H1 (cell line): ENCODE measurements around the gene NSUN2. TPM values are rescaled to one million over a fixed set of nuclear protein-coding genes. Genes with fewer than 3 reads are reported as not detected.

ENCODE experiments used
- CTCF ChIA-PET: fragments of 300-600 bp; sonication (Branson Sonifier 250); formaldehyde crosslinking; loops from one replicate; lab custom pipeline; 2021; ENCODE audit not compliant: partially characterized antibody; lab: Charles Lee
- POLR2A ChIA-PET: fragments of 300-600 bp; sonication (Branson Sonifier 250); formaldehyde crosslinking; loops from one replicate; lab custom pipeline; 2021; ENCODE audit warnings: inconsistent platforms; ENCODE audit not compliant: partially characterized antibody; lab: Charles Lee
- DNase-seq, 2 experiments: peaks; one replicate each; pipeline versions ENCODE4 v3.0.0 to v3.0.0-alpha.2; 2010 to 2022; ENCODE audit warnings: low spot score in 2 of 2, low read depth in 1 of 2, mixed read lengths in 1 of 2
- FAIRE-seq: peaks from 2 replicates; lab custom pipeline; 2011; peaks lifted over from hg19 to GRCh38; lab: Jason Lieb, UNC
- H2AFZ ChIP-seq: 2 replicates; pipeline ENCODE4 v1.8.1; 2012; ENCODE audit warnings: low read length, inconsistent platforms
- H2AK5ac ChIP-seq: 2 replicates; pipeline ENCODE4 v1.6.1; 2013; ENCODE audit warnings: low read depth, low read length
- H2BK120ac ChIP-seq: replicated peaks from 2 replicates; pipeline ENCODE3; 2013; ENCODE audit warnings: low read depth, low read length, inconsistent platforms
- H2BK12ac ChIP-seq: 2 replicates; pipeline ENCODE4 v1.6.1; 2013; ENCODE audit warnings: low read depth, low read length
- H2BK15ac ChIP-seq: 2 replicates; pipeline ENCODE4 v1.6.1; 2013; ENCODE audit warnings: low read length
- H2BK20ac ChIP-seq: 2 replicates; pipeline ENCODE4 v1.6.1; 2013; ENCODE audit warnings: low read length
- H2BK5ac ChIP-seq: 2 replicates; pipeline ENCODE4 v1.6.1; 2013; ENCODE audit warnings: low read depth, low read length
- H3K14ac ChIP-seq: 2 replicates; pipeline ENCODE4 v1.6.1; 2013; ENCODE audit warnings: inconsistent platforms; ENCODE audit not compliant: insufficient read length
- H3K18ac ChIP-seq: 2 replicates; pipeline ENCODE4 v1.6.1; 2013; ENCODE audit warnings: low read length; ENCODE audit errors: extremely low read depth
- H3K23ac ChIP-seq: 2 replicates; pipeline ENCODE4 v1.6.1; 2013; ENCODE audit warnings: inconsistent platforms; ENCODE audit not compliant: insufficient read length
- H3K23me2 ChIP-seq: 2 replicates; pipeline ENCODE4 v1.6.1; 2013; ENCODE audit warnings: low read depth, low read length
- H3K27ac ChIP-seq: 2 replicates; pipeline ENCODE4 v1.6.1; 2011; ENCODE audit warnings: low read depth, low read length, inconsistent platforms
- H3K27me3 ChIP-seq, 4 experiments: replicated peaks in 1 of 4; 1 replicate in 1 of 4; 2 replicates in 3 of 4; pipeline versions ENCODE4 v1.6.1 to v1.8.1; 2011 to 2013; ENCODE audit warnings: low read length in 3 of 4, mild to moderate bottlenecking in 3 of 4, inconsistent platforms in 2 of 4, mixed read lengths in 2 of 4, moderate library complexity in 1 of 4; ENCODE audit not compliant: control insufficient read depth in 3 of 4, insufficient read depth in 3 of 4; ENCODE audit errors: extremely low read depth in 1 of 4
- H3K36me3 ChIP-seq, 4 experiments: 2 replicates each; pipeline versions ENCODE4 v1.6.1 to v1.8.1; 2011 to 2013; ENCODE audit warnings: mild to moderate bottlenecking in 4 of 4, low read length in 3 of 4, moderate library complexity in 2 of 4, control low read depth in 1 of 4, inconsistent platforms in 1 of 4; ENCODE audit not compliant: insufficient read depth in 4 of 4, control insufficient read depth in 2 of 4
- H3K4ac ChIP-seq: replicated peaks from 2 replicates; pipeline ENCODE3; 2013; ENCODE audit warnings: low read length, low read depth, mixed read lengths, inconsistent platforms; ENCODE audit not compliant: insufficient read length
- H3K4me1 ChIP-seq, 4 experiments: replicated peaks in 1 of 4; 1 replicate in 1 of 4; 2 replicates in 3 of 4; pipeline versions ENCODE4 v1.6.1 to v1.8.1; 2011 to 2013; ENCODE audit warnings: low read length in 3 of 4, inconsistent platforms in 2 of 4, mixed read lengths in 1 of 4; ENCODE audit not compliant: insufficient read depth in 4 of 4, control insufficient read depth in 3 of 4
- H3K4me2 ChIP-seq, 2 experiments: 2 replicates each; pipeline versions ENCODE4 v1.6.1 to v1.8.1; 2011 to 2013; ENCODE audit warnings: low read depth in 2 of 2, low read length in 2 of 2, control low read depth in 1 of 2, inconsistent platforms in 1 of 2, mild to moderate bottlenecking in 1 of 2; ENCODE audit not compliant: insufficient read depth in 1 of 2
- H3K4me3 ChIP-seq, 4 experiments: fragments of 200-600, 300-600 bp in 1 of 4; sonication (generic), shearing (Covaris generic), sonication (Bioruptor Twin) in 1 of 4; 2 replicates each; pipeline versions ENCODE4 v1.5.1 to v1.8.1; 2011 to 2016; ENCODE audit warnings: low read length in 4 of 4, low read depth in 3 of 4, control low read depth in 2 of 4, inconsistent platforms in 2 of 4, mild to moderate bottlenecking in 2 of 4, mixed read lengths in 1 of 4, moderate library complexity in 1 of 4; ENCODE audit not compliant: insufficient read depth in 2 of 4; ENCODE audit errors: extremely low read depth in 1 of 4
- H3K56ac ChIP-seq: replicated peaks from 2 replicates; pipeline ENCODE3; 2013; ENCODE audit warnings: low read depth, mild to moderate bottlenecking, mixed read lengths, low read length, inconsistent platforms; ENCODE audit not compliant: insufficient read length
- H3K79me1 ChIP-seq: 2 replicates; pipeline ENCODE4 v1.6.1; 2013; ENCODE audit warnings: low read depth, low read length, control low read depth
- H3K79me2 ChIP-seq, 2 experiments: 2 replicates each; pipeline versions ENCODE4 v1.6.1 to v1.8.1; 2012 to 2013; ENCODE audit warnings: low read length in 2 of 2, mild to moderate bottlenecking in 2 of 2, inconsistent platforms in 1 of 2; ENCODE audit not compliant: insufficient read depth in 2 of 2, control insufficient read depth in 1 of 2
- H3K9ac ChIP-seq, 4 experiments: replicated peaks in 1 of 4; 1 replicate in 1 of 4; 2 replicates in 3 of 4; pipeline versions ENCODE4 v1.6.1 to v1.8.1; 2011 to 2013; ENCODE audit warnings: low read depth in 3 of 4, low read length in 3 of 4, control low read depth in 2 of 4, mild to moderate bottlenecking in 2 of 4, moderate library complexity in 2 of 4, inconsistent platforms in 1 of 4; ENCODE audit errors: extremely low read depth in 1 of 4
- H3K9me3 ChIP-seq, 2 experiments: 2 replicates each; pipeline versions ENCODE4 v1.6.1 to v1.8.1; 2012 to 2013; ENCODE audit warnings: mild to moderate bottlenecking in 2 of 2, moderate library complexity in 2 of 2, control low read depth in 1 of 2, inconsistent platforms in 1 of 2, low read depth in 1 of 2, low read length in 1 of 2, mixed read lengths in 1 of 2; ENCODE audit not compliant: insufficient read depth in 2 of 2
- H4K20me1 ChIP-seq, 2 experiments: replicated peaks in 1 of 2; 2 replicates each; pipeline versions ENCODE3 to v1.8.1; 2011 to 2013; ENCODE audit warnings: inconsistent platforms in 2 of 2, low read length in 2 of 2, mild to moderate bottlenecking in 1 of 2; ENCODE audit not compliant: insufficient read depth in 2 of 2, control insufficient read depth in 1 of 2
- H4K5ac ChIP-seq: 2 replicates; pipeline ENCODE4 v1.6.1; 2013; ENCODE audit warnings: low read length, low read depth, mixed read lengths, inconsistent platforms; ENCODE audit not compliant: insufficient read length
- H4K8ac ChIP-seq: 2 replicates; pipeline ENCODE4 v1.8.0; 2013; ENCODE audit warnings: mild to moderate bottlenecking, moderate library complexity, low read length, inconsistent platforms; ENCODE audit not compliant: insufficient read depth; ENCODE audit errors: extremely low read depth
- H4K91ac ChIP-seq: replicated peaks from 2 replicates; pipeline ENCODE3; 2013; ENCODE audit warnings: low read length, mixed read lengths, inconsistent platforms; ENCODE audit not compliant: insufficient read length
- BCL11A ChIP-seq, 2 experiments: IDR thresholded peaks; one replicate each; pipeline ENCODE4 v1.6.1; 2011; ENCODE audit warnings: low read depth in 2 of 2, low read length in 2 of 2, mild to moderate bottlenecking in 2 of 2
- CTCF ChIP-seq, 3 experiments: IDR thresholded peaks; 1 replicate in 2 of 3; 2 replicates in 1 of 3; pipeline versions ENCODE4 v1.5.1 to v1.6.1; 2011; ENCODE audit warnings: low read length in 3 of 3, mild to moderate bottlenecking in 3 of 3, inconsistent platforms in 2 of 3, low read depth in 1 of 3, moderate library complexity in 1 of 3; ENCODE audit not compliant: insufficient read depth in 1 of 3; ENCODE audit errors: control extremely low read depth in 1 of 3
- GTF2F1 ChIP-seq: IDR thresholded peaks from 2 replicates; pipeline ENCODE4 v1.6.1; 2012; ENCODE audit warnings: low read depth, low read length, improper control_type of control experiment, borderline replicate concordance
- NANOG ChIP-seq: IDR thresholded peaks from 2 replicates; pipeline ENCODE4 v1.6.1; 2011; ENCODE audit warnings: low read length, low read depth, mild to moderate bottlenecking, inconsistent platforms; ENCODE audit not compliant: insufficient read depth, poor library complexity, severe bottlenecking
- TAF1 ChIP-seq: IDR thresholded peaks from 2 replicates; pipeline ENCODE4 v1.6.1; 2011; ENCODE audit warnings: mild to moderate bottlenecking, low read depth, low read length
- WGBS, 2 experiments: shearing (Covaris generic) in 1 of 2; methylation state at CpG; one replicate each; pipeline versions ENCODE4 v1.1.6 to v1.1.7; 2013 to 2015; ENCODE audit warnings: low lambda C conversion rate in 2 of 2, mixed read lengths in 2 of 2, inconsistent platforms in 1 of 2, low coverage in 1 of 2, missing lambda C conversion rate in 1 of 2; ENCODE audit not compliant: insufficient replicate concordance in 2 of 2, insufficient coverage in 1 of 2, insufficient read length in 1 of 2; ENCODE audit errors: extremely low coverage in 1 of 2, missing lambda C conversion rate in 1 of 2; 5-methylcytosine and 5-hydroxymethylcytosine counted together
- polyA plus RNA-seq, 7 experiments: library from polyadenylated mRNA; depleted of rRNA in 3 of 7; stranded (reverse) in 5 of 7; unstranded in 2 of 7; fragments of >200 nt in 5 of 7; fragments of 200-250 nt in 2 of 7; gene quantifications; 1 replicate in 5 of 7; 2 replicates in 1 of 7; 4 replicates in 1 of 7; pipeline versions ENCODE4 v1.2.1 to v1.2.3, GENCODE V29; 2011 to 2013; ENCODE audit warnings: missing spikeins in 2 of 7, mixed read lengths in 2 of 7
- total RNA-seq: library from RNA; stranded (reverse); fragmentation: NEBNext Ultra II Directional; extraction: Animal tissue kit (Norgen Biotek cat#: 25700); gene quantifications from 2 replicates; pipeline ENCODE4 v1.2.1, GENCODE V29; 2021

NSUN2 gene
- total and polyA plus RNA-seq, 2 of the 8 experiments (the other 6 are each of a cell fraction or from before 2014, with no cell fraction given): 47.3 to 94.7 TPM

- no peak overlapping the region for H2BK120ac ChIP-seq
- H2BK15ac ChIP-seq: no peak overlapping the region
- no peak overlapping the region for H3K4me2 ChIP-seq
- H3K36me3 ChIP-seq: no peaks in the 10 kb centered on the region
- no peak overlapping the region for H4K91ac ChIP-seq
- no peak overlapping the region for H2BK12ac ChIP-seq
- H3K9ac ChIP-seq: no peak overlapping the region
- H3K4me1 ChIP-seq: no peaks in the 10 kb centered on the region; a peak in 1 of 7 replicates
- no peak overlapping the region for H3K56ac ChIP-seq
- no peak overlapping the region for H3K4ac ChIP-seq
- no peak overlapping the region for H2BK20ac ChIP-seq
- no peak overlapping the region; the same call in 1 of the 2 replicates for H4K8ac ChIP-seq
- no peak overlapping the region for H3K27ac ChIP-seq
- no peak overlapping the region for H3K14ac ChIP-seq
- no peak overlapping the region for H3K18ac ChIP-seq
- H2AFZ ChIP-seq: no peak overlapping the region
- FAIRE-seq: no peak
- H3K23me2 ChIP-seq: peaks cover 3% of the 10 kb centered on the region; the same call in 1 of the 2 replicates
- DNase-seq: no peak
- H2BK5ac ChIP-seq: no peak overlapping the region
- TF ChIP-seq BCL11A (IDR thresholded peaks at IDR 0.05; ENCODE audit: low read depth in 2 of 2, low read length in 2 of 2) (no peak), TAF1 (no peak), NANOG (no peak), GTF2F1 (no peak), CTCF (IDR thresholded peaks at IDR 0.05; ENCODE audit: control extremely low read depth in 1 of 3, insufficient read depth in 1 of 3, low read depth in 1 of 3, low read length in 3 of 3) (no peak)
- H2AK5ac ChIP-seq: no peak overlapping the region
- WGBS, 2 experiments: 81% methylated on average over 5 of the region's 5 CpGs; no CpG with 5 or more reads in 1 of the 2 experiments
- POLR2A ChIA-PET: no interaction called here
- no peak overlapping the region for H3K23ac ChIP-seq
- H3K79me2 ChIP-seq: no peaks in the 10 kb centered on the region
- no peaks in the 10 kb centered on the region for H3K27me3 ChIP-seq
- no peaks in the 10 kb centered on the region for H3K79me1 ChIP-seq
- CTCF ChIA-PET: no interaction called here
- no peak overlapping the region for H4K5ac ChIP-seq
- no peak overlapping the region for H3K4me3 ChIP-seq
- no peaks in the 10 kb centered on the region for H3K9me3 ChIP-seq
- no peaks in the 10 kb centered on the region for H4K20me1 ChIP-seq
Observed at GRCh38 chr5:6570530-6570929, 62.3 kb downstream of the NSUN2 start.
